CD14-positive monocyte (primary cell): ENCODE data around the gene CFAP92. TPM values are rescaled to one million over a fixed set of nuclear protein-coding genes. Genes with fewer than 3 reads are reported as not detected.

Experiments
- DNase-seq, 3 donors: peaks; one replicate each; pipeline ENCODE4 v3.0.0-alpha.2; 2011 to 2022
- H2AFZ ChIP-seq: 2 replicates; pipeline ENCODE4 v1.6.0; 2012; ENCODE audit warnings: mild to moderate bottlenecking, low read depth, low read length, inconsistent platforms; ENCODE audit not compliant: insufficient read depth, poor library complexity, severe bottlenecking
- H3K27ac ChIP-seq, 2 donors: 1 replicate in 1 of 2; 2 replicates in 1 of 2; pipeline ENCODE4 v1.5.1; 2012 to 2013; ENCODE audit warnings: low read length in 2 of 2, control low read depth in 1 of 2, inconsistent platforms in 1 of 2, low read depth in 1 of 2, mild to moderate bottlenecking in 1 of 2
- H3K27me3 ChIP-seq, 2 donors: one replicate each; pipeline versions ENCODE4 v1.6.0 to v1.6.1; 2011 to 2013; ENCODE audit warnings: low read length in 2 of 2; ENCODE audit not compliant: control insufficient read depth in 2 of 2, insufficient read depth in 2 of 2
- H3K36me3 ChIP-seq, 2 donors: replicated peaks in 1 of 2; 1 replicate in 1 of 2; 2 replicates in 1 of 2; pipeline versions ENCODE4 v1.5.1 to v1.6.1; 2012 to 2013; ENCODE audit warnings: low read length in 2 of 2, control low read depth in 1 of 2, inconsistent platforms in 1 of 2, mild to moderate bottlenecking in 1 of 2; ENCODE audit not compliant: insufficient read depth in 2 of 2, control insufficient read depth in 1 of 2
- H3K4me1 ChIP-seq, 2 donors: 1 replicate in 1 of 2; 2 replicates in 1 of 2; pipeline versions ENCODE4 v1.5.1 to v1.6.1; 2012 to 2013; ENCODE audit warnings: low read length in 2 of 2, control low read depth in 1 of 2, inconsistent platforms in 1 of 2, mild to moderate bottlenecking in 1 of 2, moderate library complexity in 1 of 2; ENCODE audit not compliant: insufficient read depth in 2 of 2, control insufficient read depth in 1 of 2
- H3K4me2 ChIP-seq: replicated peaks from 2 replicates; pipeline ENCODE3; 2012; ENCODE audit warnings: low read length, moderate library complexity, mild to moderate bottlenecking; ENCODE audit not compliant: poor library complexity, severe bottlenecking; ENCODE audit errors: extremely low read depth
- H3K4me3 ChIP-seq, 3 experiments: fragments of 200-600 bp in 1 of 3; sonication (generic) in 1 of 3; replicated peaks in 1 of 3; 1 replicate in 2 of 3; 2 replicates in 1 of 3; pipeline ENCODE4 v1.5.1; 2011 to 2013; ENCODE audit warnings: low read length in 3 of 3, mild to moderate bottlenecking in 3 of 3, control low read depth in 2 of 3, low read depth in 2 of 3, inconsistent platforms in 1 of 3, moderate library complexity in 1 of 3
- H3K79me2 ChIP-seq: 2 replicates; pipeline ENCODE4 v1.6.0; 2012; ENCODE audit warnings: mild to moderate bottlenecking, control low read depth, inconsistent platforms, low read length, moderate library complexity; ENCODE audit not compliant: insufficient read depth
- H3K9ac ChIP-seq: 2 replicates; pipeline ENCODE4 v1.6.0; 2017; ENCODE audit warnings: low read length, mild to moderate bottlenecking; ENCODE audit not compliant: insufficient read depth, poor library complexity, severe bottlenecking
- H3K9me3 ChIP-seq, 2 donors: replicated peaks in 1 of 2; 1 replicate in 1 of 2; 2 replicates in 1 of 2; pipeline versions ENCODE4 v1.5.1 to v1.6.1; 2012 to 2013; ENCODE audit warnings: low read length in 2 of 2, control low read depth in 1 of 2; ENCODE audit not compliant: control insufficient read depth in 1 of 2, insufficient read depth in 1 of 2
- H4K20me1 ChIP-seq: 2 replicates; pipeline ENCODE4 v1.6.0; 2012; ENCODE audit warnings: mild to moderate bottlenecking, low read length, control low read depth, moderate library complexity; ENCODE audit not compliant: insufficient read depth
- H3K27ac Mint-ChIP-seq, 7 donors: one replicate each; pipeline ENCODE4 v1.8.0; 2020; ENCODE audit warnings: mild to moderate bottlenecking in 7 of 7, mixed read lengths in 7 of 7, moderate library complexity in 6 of 7, inconsistent platforms in 2 of 7
- H3K27me3 Mint-ChIP-seq, 3 donors: one replicate each; pipeline ENCODE4 v1.8.0; 2021 to 2022; ENCODE audit warnings: low read depth in 3 of 3, mild to moderate bottlenecking in 3 of 3, mixed read lengths in 3 of 3, moderate library complexity in 3 of 3, inconsistent platforms in 1 of 3
- H3K36me3 Mint-ChIP-seq, 2 donors: one replicate each; pipeline ENCODE4 v1.8.0; 2020; ENCODE audit warnings: mixed read lengths in 2 of 2, inconsistent platforms in 1 of 2, mild to moderate bottlenecking in 1 of 2
- H3K4me1 Mint-ChIP-seq: one replicate; pipeline ENCODE4 v1.8.0; 2020; ENCODE audit warnings: mild to moderate bottlenecking, mixed read lengths
- H3K4me3 Mint-ChIP-seq, 2 donors: one replicate each; pipeline ENCODE4 v1.8.0; 2020; ENCODE audit warnings: mild to moderate bottlenecking in 2 of 2, mixed read lengths in 2 of 2, moderate library complexity in 1 of 2
- H3K9me3 Mint-ChIP-seq, 7 donors: one replicate each; pipeline ENCODE4 v1.8.0; 2020 to 2022; ENCODE audit warnings: mixed read lengths in 7 of 7, mild to moderate bottlenecking in 6 of 7, moderate library complexity in 6 of 7, inconsistent platforms in 2 of 7
- WGBS: methylation state at CpG from one replicate; pipeline ENCODE4 v1.1.5; 2013; ENCODE audit warnings: missing lambda C conversion rate; ENCODE audit not compliant: insufficient coverage; 5-methylcytosine and 5-hydroxymethylcytosine counted together
- intact Hi-C, 2 donors: fragments of 100-400 bp; cut with micrococcal nuclease; formaldehyde crosslinking; loops; one replicate each; pipeline versions ENCODE4 v1.15.0 to v1.15.1; 2023
- polyA plus RNA-seq, 3 donors: library from polyadenylated mRNA; depleted of rRNA in 1 of 3; unstranded in 2 of 3; stranded (reverse) in 1 of 3; fragments of 300-500 nt in 2 of 3; fragments of >200 nt in 1 of 3; fragmentation: Illumina TruSeq in 2 of 3; gene quantifications; 1 replicate in 2 of 3; 2 replicates in 1 of 3; pipeline ENCODE4 v1.2.3, GENCODE V29; 2012 to 2021
- TF ChIP-seq, protein P1 (sequence below): fragments of 200-600 bp; IDR thresholded peaks from one replicate; pipeline ENCODE4 v1.8.0; 2022; ENCODE audit warnings: antibody characterized with exemption, mild to moderate bottlenecking

Gene CFAP92
- polyA plus RNA-seq, 3 donors, result 0.12 to 0.50 (median 0.19) TPM

DNA sequence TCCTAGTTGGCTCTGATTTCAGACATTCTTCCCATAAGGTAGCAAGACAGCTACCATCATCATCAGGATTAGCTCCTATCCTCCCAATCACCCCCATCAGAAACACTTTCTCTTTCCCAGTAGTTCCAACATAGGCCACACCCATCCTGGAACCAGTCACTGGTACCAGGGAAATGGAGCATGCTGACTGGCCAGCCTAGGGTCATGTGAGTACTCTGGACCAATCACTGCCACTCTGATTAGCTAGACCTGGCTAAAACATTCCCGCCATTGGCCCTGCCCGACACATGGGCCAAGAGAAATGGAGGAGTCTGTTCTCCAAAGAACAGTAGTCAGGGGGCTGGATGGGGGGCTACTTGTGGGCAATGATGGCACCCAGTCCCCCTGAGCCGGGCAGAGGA is 19.6 kb upstream of the CFAP92 start:
- no peak overlapping the region for H3K4me3 ChIP-seq
- Mint-ChIP-seq H3K27me3 (peaks cover 4 to 9% (median 6%) of the 10 kb centered on the region in 3 donors), H3K9me3 (no peaks in the 10 kb centered on the region), H3K27ac (no peak overlapping the region), H3K36me3 (peaks cover 0 to 2% of the 10 kb centered on the region in 2 donors), H3K4me1 (peaks cover 20% of the 10 kb centered on the region), H3K4me3 (no peak overlapping the region)
- H3K79me2 ChIP-seq, result no peaks in the 10 kb centered on the region
- 84% methylated on average over 3 of the region's 3 CpGs for WGBS
- peaks cover 16 to 19% of the 10 kb centered on the region in 2 donors for H3K4me1 ChIP-seq
- DNase-seq, result no peak
- no peak overlapping the region for H3K27ac ChIP-seq
- no peaks in the 10 kb centered on the region for H3K36me3 ChIP-seq
- intact Hi-C loops, result no loop called here
- H4K20me1 ChIP-seq, result no peaks in the 10 kb centered on the region
- no peaks in the 10 kb centered on the region for H3K27me3 ChIP-seq
- no peak overlapping the region for H2AFZ ChIP-seq
- peaks cover 0 to 3% of the 10 kb centered on the region in 2 donors for H3K9me3 ChIP-seq
- TF ChIP-seq, protein P1, sequence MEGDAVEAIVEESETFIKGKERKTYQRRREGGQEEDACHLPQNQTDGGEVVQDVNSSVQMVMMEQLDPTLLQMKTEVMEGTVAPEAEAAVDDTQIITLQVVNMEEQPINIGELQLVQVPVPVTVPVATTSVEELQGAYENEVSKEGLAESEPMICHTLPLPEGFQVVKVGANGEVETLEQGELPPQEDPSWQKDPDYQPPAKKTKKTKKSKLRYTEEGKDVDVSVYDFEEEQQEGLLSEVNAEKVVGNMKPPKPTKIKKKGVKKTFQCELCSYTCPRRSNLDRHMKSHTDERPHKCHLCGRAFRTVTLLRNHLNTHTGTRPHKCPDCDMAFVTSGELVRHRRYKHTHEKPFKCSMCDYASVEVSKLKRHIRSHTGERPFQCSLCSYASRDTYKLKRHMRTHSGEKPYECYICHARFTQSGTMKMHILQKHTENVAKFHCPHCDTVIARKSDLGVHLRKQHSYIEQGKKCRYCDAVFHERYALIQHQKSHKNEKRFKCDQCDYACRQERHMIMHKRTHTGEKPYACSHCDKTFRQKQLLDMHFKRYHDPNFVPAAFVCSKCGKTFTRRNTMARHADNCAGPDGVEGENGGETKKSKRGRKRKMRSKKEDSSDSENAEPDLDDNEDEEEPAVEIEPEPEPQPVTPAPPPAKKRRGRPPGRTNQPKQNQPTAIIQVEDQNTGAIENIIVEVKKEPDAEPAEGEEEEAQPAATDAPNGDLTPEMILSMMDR, result no peak
- no peak overlapping the region for H3K4me2 ChIP-seq
- H3K9ac ChIP-seq, result no peak overlapping the region

DNA sequence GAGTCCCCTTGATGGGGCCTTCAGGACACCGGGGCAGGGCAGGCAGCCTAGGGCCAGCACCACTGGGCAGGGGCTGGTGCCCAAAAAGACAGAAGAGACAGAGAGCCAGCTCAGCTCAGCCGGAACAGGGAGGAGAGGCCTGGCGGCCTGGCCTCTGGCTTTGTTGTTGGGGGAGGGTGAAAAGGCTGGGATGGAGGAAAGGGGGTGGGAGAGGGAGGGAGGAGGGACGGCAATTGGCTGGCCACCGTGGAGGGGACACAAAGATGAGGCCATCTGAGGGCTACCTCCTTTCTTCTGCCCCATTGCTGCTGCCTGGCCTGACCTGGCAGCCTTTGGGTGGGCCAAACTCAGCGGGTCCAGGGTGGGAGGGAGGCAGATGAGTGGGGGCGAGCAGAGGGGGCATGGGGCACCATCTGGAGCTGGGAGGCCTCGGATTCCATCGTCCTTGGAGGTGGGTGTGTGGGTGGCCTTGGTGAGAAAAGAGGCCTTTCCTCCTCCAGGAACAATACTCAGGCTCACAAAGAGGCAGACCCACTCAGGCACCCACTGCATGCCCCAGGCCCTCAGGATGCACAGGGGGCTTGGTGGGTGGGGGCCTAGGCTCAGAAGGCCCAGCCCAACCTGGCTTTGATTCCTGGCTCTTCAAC is 16.6 kb upstream of the CFAP92 start:
- Histone ChIP-seq H3K9me3 (peaks cover 0 to 3% of the 10 kb centered on the region in 2 donors), H3K4me1 (peaks cover under 1 to 3% of the 10 kb centered on the region in 2 donors), H3K4me2 (no peak overlapping the region), H3K27ac (no peak overlapping the region), H3K9ac (no peak overlapping the region), H2AFZ (no peak overlapping the region), H3K79me2 (no peaks in the 10 kb centered on the region), H3K36me3 (no peaks in the 10 kb centered on the region), H3K4me3 (no peak overlapping the region), H4K20me1 (no peaks in the 10 kb centered on the region), H3K27me3 (no peaks in the 10 kb centered on the region)
- H3K27me3 Mint-ChIP-seq, result peaks cover 5 to 11% (median 6%) of the 10 kb centered on the region in 3 donors
- H3K36me3 Mint-ChIP-seq, result no peaks in the 10 kb centered on the region
- H3K4me3 Mint-ChIP-seq, result no peak overlapping the region
- H3K9me3 Mint-ChIP-seq, result no peaks in the 10 kb centered on the region
- WGBS, result 98% methylated on average over 5 of the region's 9 CpGs
- intact Hi-C loops, result no loop called here
- TF ChIP-seq, protein P1, result no peak
- peaks cover 6% of the 10 kb centered on the region for H3K4me1 Mint-ChIP-seq
- no peak for DNase-seq
- no peak overlapping the region for H3K27ac Mint-ChIP-seq
